ENCODE measurements around the gene PTPRQ. TPM values are rescaled to one million over a fixed set of nuclear protein-coding genes. Genes with fewer than 3 reads are reported as not detected.

PTPRQ gene
- total RNA-seq, 1 experiment from 2014 or later = not detected

GRCh38 chr12:80598004-80598606 is 154.1 kb downstream of the PTPRQ start:
- Histone ChIP-seq H3K4me1 (ENCODE audit: control insufficient read depth, insufficient read depth, low read length) (no peaks in the 10 kb centered on the region), H3K36me3 (ENCODE audit: control insufficient read depth, insufficient read depth, low read length) (no peaks in the 10 kb centered on the region), H3K4me3 (ENCODE audit: low read depth in 2 of 2, low read length in 2 of 2) (no peak overlapping the region), H3K27me3 (ENCODE audit: control insufficient read depth, insufficient read depth, low read length) (no peaks in the 10 kb centered on the region), H3K27ac (ENCODE audit: low read length) (no peak overlapping the region), H3K9me3 (ENCODE audit: control insufficient read depth, insufficient read depth, low read depth, low read length) (no peaks in the 10 kb centered on the region)
- ChIA-PET POLR2A (no interaction called here), CTCF (interaction anchor here (0.6 kb wide), 1 partner anchor 654 kb away, joined by 3 read pairs; no protein-coding TSS in a partner anchor)
- no TSS peak for BruUV-seq (replicated peaks)
- no peak for ATAC-seq
- peak; percentile 2 for DNase-seq (ENCODE audit: low read depth, low spot score)
- intact Hi-C loops (cut with micrococcal nuclease; ENCODE audit: unreplicated experiment) (loop anchor here (5.0 to 10.0 kb wide), 2 partner anchors 123 to 186 kb away; no protein-coding TSS in a partner anchor), in situ Hi-C loops (cut with HindIII; ENCODE audit: low pct_unique_long_range_greater_than_20kb, low sequenced_read_pairs) (no loop called here)
- TF ChIP-seq SIN3A (IDR thresholded peaks at IDR 0.05; ENCODE audit: borderline replicate concordance, insufficient read depth, low read depth, low read length) (no peak), TCF7L2 (IDR thresholded peaks at IDR 0.05; ENCODE audit: low read depth, low read length) (no peak), REST (IDR thresholded peaks at IDR 0.05; ENCODE audit: insufficient read depth in 1 of 2, low read depth in 2 of 2, low read length in 1 of 2) (no peak), CTCF (IDR thresholded peaks at IDR 0.05) (peak; percentile 39; the same call in 1 of the 2 replicates), POLR2AphosphoS5 (IDR thresholded peaks at IDR 0.05; ENCODE audit: low read depth, low read length) (no peak)

DNA sequence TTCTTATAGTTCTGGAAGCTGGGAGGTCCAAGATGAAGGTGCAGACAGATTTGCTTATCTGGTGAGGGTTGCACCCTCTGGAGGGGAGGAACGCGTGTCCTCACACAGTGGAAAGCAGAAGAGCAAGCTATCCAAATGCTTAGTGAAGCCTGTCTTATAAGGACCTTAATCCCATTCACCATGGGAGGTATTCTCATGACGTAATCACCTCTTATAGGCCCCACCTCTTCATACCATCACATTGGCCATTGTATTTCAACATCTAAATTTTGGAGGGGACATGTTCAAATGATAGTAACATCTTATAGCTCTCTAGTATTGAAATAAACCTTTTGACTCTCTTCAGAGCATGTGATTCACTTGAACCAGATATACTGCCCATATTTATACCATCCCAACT is 158.4 kb downstream of the PTPRQ start:
- no peak overlapping the region for H3K27ac ChIP-seq (ENCODE audit: low read length)
- ChIA-PET POLR2A (no interaction called here), CTCF (interaction anchor here (0.6 kb wide), 1 partner anchor 1116 kb away, joined by 8 read pairs; no protein-coding TSS in a partner anchor)
- in situ Hi-C loops (cut with HindIII; ENCODE audit: low pct_unique_long_range_greater_than_20kb, low sequenced_read_pairs) = no loop called here
- no peak for ATAC-seq
- intact Hi-C loops (cut with micrococcal nuclease; ENCODE audit: unreplicated experiment) = no loop called here
- no TSS peak for BruUV-seq (replicated peaks)
- no peaks in the 10 kb centered on the region for H3K9me3 ChIP-seq (ENCODE audit: control insufficient read depth, insufficient read depth, low read depth, low read length)
- H3K36me3 ChIP-seq (ENCODE audit: control insufficient read depth, insufficient read depth, low read length) = no peaks in the 10 kb centered on the region
- H3K4me1 ChIP-seq (ENCODE audit: control insufficient read depth, insufficient read depth, low read length) = no peaks in the 10 kb centered on the region
- no peak for TF ChIP-seq CTCF (IDR thresholded peaks at IDR 0.05)
- TF ChIP-seq REST (IDR thresholded peaks at IDR 0.05; ENCODE audit: insufficient read depth in 1 of 2, low read depth in 2 of 2, low read length in 1 of 2) = no peak
- TF ChIP-seq SIN3A (IDR thresholded peaks at IDR 0.05; ENCODE audit: borderline replicate concordance, insufficient read depth, low read depth, low read length) = no peak
- no peak for TF ChIP-seq POLR2AphosphoS5 (IDR thresholded peaks at IDR 0.05; ENCODE audit: low read depth, low read length)
- no peak overlapping the region for H3K4me3 ChIP-seq (ENCODE audit: low read depth in 2 of 2, low read length in 2 of 2)
- H3K27me3 ChIP-seq (ENCODE audit: control insufficient read depth, insufficient read depth, low read length) = no peaks in the 10 kb centered on the region
- DNase-seq (ENCODE audit: low read depth, low spot score) = no peak

All from Panc1 (cell line).